GM21360 (cell line): Measurements from ENCODE around the gene ZBTB20.
A peak's percentile ranks its signal among the peaks of the same experiment; 100 is the strongest.

Source experiments
- ATAC-seq: cut with Tn5 transposase; IDR thresholded peaks from one replicate; pipeline ENCODE4 v1.9.1; 2021; ENCODE audit warnings: mild to moderate bottlenecking, moderate library complexity; ENCODE audit not compliant: unreplicated experiment

Gene ZBTB20

DNA sequence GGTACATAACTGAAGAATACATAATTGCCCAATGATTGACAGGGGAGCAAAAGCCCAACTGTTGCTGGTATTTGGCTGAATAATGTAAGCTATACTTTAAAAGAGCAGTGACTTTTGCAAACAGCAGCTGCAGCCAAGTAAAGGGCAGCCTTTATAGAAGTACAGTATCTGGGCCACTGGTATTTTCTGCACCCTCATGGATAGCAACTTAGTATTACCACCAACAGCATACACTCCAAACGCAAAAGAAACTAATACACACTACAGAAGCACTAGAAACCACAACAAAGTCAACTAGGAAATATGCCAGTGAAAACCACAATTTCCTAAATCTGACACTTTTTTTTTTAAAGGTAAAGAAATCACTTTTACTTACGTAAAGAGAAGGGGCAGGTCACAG lies 647.1 kb downstream of the ZBTB20 start:
- peak; percentile 70 for ATAC-seq

DNA sequence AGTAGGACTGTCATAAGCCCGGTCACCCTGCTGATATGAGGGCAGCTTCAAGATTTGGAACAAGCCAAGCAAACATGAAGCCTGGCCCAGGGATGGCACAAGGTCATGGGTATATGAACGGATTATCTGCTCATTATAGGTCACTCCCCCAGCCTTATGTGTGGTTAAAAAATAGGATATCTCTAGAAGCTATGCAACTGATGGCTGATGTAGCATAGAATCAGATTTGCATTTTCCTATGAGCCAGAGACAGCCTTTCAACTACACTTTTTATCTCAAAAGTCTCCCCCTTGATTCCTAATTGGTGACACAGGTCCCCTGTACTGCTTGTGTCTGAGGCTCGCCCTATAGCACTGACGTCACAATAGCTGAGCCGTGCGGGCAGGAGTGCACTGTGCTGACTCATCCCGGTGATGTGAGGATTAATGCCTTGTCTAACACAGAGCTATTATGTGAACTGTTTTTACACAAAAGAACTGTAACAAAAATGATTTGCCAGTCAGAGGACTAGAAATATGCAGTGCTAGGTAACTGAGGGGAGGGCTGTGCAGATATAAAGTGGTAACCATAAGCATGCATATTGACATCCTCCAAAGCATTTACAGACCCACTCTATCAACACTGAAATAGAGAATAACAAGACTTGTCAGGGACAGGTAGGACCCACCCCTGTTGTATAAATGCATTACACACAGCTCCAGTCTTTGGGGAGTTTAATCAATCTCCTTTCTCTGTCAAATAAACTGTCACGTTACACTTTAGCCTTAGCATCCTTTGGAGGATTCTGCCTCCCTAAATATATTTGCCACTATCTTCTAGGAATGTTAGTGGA lies 648.3 kb downstream of the ZBTB20 start:
- ATAC-seq = no peak

DNA sequence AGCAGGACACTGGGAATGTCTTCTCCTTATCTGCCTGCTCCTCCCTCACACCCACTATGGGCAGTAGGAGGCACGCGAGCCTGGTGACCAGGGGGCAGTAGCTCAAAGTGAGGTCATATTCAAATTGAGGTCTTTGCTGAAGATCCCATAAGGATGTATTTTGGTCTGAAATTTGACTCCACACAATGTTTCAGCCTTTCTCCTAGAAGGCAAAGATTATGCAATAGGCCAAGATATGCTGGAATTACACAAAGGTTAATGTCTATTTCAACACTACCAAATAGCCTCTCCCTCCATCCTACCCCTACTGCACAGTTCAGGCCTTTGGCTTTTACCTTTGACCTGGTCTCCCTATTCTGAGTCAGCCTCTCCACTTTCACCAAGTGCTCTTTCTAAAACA lies 650.2 kb downstream of the ZBTB20 start:
- no peak for ATAC-seq

GRCh38 chr3:114496466-114496865 lies 650.6 kb downstream of the ZBTB20 start:
- no peak for ATAC-seq

DNA sequence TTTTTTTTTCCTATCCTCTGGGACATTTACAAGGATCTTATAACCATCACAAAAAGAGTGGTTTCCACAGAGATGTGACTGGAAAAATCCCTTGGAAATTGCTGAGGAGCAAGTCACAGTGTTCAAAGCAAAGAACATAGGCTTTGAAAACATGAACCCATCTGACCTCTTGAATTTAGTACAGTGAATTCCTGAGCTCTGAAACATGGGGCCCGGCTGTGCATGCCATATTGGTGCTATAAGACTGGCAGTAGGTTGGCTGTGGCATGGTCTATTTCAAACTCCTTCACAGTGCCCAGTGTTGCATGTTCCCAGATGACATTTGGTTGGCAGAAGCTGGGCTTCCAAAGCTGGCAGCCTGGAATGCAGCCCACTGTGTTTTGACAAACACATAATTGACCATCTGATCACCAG lies 651.1 kb downstream of the ZBTB20 start:
- ATAC-seq = no peak

DNA sequence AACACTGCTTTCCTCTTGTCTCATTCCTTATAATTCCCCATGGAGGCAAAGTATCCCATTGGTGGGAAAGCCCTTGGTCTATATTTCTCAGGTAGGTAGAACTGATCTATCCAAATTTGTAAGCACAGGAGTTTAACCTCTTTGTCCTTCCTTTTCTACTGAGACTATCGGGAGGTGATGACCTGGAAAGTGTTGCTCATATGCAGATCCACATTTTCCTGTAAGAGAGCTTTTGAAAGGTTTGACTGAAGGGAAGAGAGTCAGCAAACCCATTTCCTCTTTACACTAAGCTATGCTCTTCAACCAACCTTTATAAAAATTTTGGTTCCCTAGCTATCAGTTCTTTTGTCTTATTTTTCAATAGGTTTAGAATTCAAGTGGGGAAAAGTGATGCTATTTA lies 652.6 kb downstream of the ZBTB20 start:
- ATAC-seq = no peak

- ATAC-seq = no peak
Measured at GRCh38 chr3:114490829-114491228, 656.3 kb downstream of the ZBTB20 start.

DNA sequence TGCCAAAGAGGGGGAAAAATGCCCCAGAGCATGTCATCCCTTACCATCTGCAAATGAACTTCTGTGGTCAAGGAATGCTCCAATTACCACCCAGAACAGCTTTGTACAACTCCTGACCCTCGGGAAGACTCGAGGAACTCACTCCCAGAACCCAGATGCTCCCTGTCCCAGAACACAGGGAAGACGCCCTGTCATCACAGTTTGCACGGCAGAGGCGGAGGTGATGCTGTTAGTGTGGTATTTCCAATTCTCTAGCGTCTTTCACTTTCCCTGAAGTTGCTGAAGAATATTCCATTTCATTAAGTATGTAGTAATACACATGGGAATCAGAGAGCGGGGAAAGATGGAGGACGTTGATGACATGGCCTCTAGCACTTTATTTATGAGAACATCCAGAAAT lies 659.6 kb downstream of the ZBTB20 start:
- no peak for ATAC-seq

GRCh38 chr3:114484919-114485318 lies 662.2 kb downstream of the ZBTB20 start:
- no peak for ATAC-seq

DNA sequence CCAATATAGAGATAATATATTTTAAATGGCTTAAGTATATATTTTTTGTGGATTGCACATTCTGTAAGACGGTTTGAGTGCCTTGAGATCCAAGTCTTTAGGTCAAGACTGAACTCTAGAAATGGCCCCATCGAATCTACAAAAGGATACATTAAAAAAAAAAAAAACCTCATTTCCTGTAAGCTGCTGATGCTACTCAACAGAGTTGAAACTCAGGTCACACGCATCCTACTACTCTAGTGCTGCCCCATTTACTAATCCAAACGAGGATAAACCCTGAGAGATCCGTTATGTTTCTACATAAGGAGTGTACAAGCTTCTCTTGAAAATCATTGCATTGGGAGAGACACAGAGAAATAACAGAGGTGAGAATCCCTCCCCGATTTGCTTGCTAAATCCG lies 666.0 kb downstream of the ZBTB20 start:
- no peak for ATAC-seq

DNA sequence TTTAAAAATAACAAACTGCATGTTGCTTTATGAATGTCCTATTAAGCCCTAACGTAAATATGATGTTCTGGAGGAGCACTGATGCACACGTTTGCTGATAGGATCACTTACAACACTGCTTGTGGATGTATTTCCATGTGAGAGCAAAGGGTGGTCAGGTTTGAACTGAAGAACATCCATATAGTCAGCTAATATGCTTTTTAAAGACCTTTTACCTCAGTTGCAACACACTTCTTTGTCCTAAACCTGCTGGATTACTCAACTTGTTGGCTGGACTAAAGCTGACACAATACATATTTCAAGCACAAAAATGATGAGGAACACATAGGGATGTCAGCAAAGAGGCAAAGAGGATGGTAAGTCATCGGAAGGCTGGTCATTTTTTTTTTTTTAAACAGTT lies 666.6 kb downstream of the ZBTB20 start:
- no peak for ATAC-seq

DNA sequence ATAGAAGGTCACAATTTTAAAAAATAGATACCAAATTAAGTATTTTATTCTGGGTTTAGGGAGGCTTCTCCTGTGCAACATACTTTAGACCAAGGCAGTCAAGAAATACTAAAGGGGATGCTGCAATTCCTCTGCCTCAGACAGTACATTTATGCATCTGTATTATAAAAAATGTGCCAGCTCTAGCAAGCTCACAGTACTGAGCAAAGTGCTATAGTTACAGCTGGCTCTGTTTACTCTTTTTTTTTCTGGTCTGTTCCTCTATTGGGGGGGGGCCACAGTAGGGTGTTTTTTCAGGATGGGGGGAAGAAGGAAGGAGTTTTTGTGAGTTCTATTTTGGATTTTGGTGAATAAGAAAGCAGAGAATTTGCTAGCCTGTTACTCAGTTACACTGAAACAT lies 668.3 kb downstream of the ZBTB20 start:
- ATAC-seq = no peak

DNA sequence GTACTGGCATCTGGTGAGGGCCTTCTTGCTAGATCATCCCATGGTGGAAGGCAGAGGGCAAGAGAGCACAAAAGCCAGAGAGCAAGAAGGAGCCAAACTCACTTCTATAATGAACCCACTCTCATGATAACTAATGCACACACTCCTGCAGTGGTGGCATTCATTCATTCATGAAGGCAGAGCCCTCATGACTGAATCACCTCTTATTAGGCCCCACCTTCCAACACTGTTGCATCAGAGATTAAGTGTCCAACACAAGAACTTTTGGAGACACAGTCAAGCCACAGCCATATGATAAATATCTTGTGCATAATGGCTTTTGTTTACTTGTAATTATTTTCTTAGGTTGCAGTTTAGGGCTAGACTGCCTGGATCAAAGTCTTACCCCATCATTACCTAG lies 670.6 kb downstream of the ZBTB20 start:
- ATAC-seq = no peak

- no peak for ATAC-seq
Measured at GRCh38 chr3:114471478-114471877, 675.6 kb downstream of the ZBTB20 start.

DNA sequence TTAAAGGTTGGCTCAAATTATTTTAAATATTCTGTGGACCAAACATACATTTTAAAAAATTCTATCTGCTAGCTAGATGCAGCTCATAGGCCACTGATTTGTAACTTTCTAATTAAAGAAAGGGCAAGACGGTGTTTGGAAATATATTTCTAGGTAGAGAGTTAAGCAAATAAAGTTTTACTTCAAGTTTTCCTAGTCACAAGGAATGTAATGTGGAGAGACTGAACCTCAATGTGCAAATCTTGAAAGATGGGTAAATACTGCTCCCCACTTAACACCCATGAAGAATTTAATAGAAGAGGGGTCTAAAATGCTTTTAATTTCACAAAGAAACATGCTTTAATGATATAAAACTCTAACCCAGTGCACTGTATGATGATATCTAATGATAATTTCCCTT lies 678.0 kb downstream of the ZBTB20 start:
- ATAC-seq = no peak

DNA sequence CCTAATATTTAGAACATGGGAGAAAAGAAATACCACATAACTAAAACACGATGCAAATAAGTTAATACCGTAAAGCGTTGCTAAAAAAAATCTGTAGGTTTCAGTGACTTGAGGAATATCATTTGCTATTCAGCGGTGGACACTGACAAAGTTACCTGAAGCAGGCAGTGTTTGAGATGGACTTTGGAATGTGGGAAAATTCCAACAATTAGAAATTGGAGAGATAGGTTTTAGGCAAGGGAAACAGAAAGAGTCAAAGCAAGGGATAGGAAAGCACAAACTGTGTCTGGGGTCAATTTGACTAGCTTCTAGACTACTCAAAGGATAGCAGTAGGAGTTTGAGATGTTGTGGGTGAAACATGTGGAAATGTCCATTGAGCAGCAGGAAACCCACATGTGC lies 680.3 kb downstream of the ZBTB20 start:
- ATAC-seq = no peak

- no peak for ATAC-seq
Measured at GRCh38 chr3:114466251-114466650, 680.8 kb downstream of the ZBTB20 start.

DNA sequence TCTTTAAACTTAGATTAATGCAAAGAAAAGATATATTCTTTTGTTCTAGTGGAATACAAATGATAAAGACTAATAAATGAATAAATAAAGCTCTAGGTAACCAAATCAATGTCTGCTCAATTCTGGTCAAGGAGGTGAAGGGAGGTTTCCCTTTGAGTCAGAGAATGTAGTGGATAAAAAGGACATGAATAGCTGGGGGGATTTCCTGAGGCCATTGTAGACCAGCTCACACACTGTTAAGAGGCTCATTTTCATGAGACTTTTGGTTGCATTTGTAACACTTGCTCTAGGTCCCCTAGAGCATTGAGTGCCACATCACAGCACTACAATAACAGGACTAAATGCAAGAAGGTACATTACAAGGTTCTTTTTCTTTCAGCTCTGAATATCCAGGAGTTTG lies 682.5 kb downstream of the ZBTB20 start:
- peak; percentile 93 for ATAC-seq

DNA sequence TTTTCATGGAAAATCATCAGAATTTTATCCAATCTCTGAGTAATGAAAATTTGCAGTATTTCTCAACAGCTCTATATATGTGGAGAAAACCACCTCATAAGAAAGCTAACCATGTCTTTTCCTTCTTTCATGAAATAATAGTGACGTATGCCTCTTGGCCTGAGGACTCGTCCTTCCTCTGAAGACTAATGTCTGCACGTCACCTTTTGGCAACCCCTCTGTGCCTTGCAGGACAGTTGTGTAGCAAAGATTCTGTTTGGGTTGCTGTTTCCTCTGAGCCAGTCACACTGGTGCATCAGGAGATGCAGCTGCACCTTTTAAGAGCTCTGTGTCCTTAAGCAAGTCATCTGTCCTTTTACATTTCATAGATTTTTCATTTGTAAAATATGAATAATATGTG lies 684.3 kb downstream of the ZBTB20 start:
- no peak for ATAC-seq

- ATAC-seq = peak; percentile 38
Measured at GRCh38 chr3:114460459-114460858, 686.6 kb downstream of the ZBTB20 start.

DNA sequence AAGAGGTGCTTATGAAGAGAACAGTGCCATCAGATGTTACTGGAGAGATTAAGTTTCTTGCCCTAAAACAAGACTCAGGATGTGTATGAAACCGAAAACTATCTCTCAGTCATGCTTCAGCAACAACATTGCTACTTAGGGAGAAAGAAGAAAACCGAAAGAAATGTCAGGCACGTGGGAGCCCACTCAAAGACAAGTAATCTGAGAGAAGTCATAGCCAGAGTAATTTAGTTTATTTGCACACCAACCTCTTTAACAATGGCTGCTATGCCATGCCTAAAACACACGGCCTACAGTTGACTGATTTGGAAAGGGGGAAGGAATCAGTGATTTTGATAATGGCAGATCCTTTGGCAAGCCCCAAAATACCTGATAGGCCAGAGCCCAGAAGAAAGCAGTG lies 690.3 kb downstream of the ZBTB20 start:
- ATAC-seq = peak; percentile 79

DNA sequence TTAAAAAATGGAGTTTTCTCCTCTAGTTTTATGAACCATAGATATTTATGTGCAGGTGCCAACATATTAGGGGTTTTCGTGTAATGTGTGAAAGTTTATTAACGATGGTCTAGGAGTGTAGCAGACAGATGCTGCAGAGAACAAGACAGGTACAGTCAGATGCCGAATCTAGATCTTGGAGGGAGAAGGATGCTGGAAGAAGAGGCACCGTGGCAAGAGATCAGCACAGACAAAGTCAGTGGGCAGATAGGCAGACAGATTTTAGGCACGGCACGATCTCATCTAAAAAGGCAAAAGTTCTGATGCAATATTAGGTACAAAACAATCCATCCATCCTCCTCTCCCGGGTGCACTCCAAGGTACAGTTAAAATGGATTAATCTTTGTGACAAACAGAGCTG lies 691.7 kb downstream of the ZBTB20 start:
- ATAC-seq = no peak
